ENCODE results near the gene ERF. TPM values are rescaled to one million over a fixed set of nuclear protein-coding genes. Genes with fewer than 3 reads are reported as not detected.

Gene ERF
- total and polyA plus RNA-seq, 2 of the 4 experiments (the other 2 are of a cell fraction): 5.2 to 32.4 TPM

- 3% methylated on average over 26 of the region's 45 CpGs; no CpG with 5 or more reads in 1 of the 2 experiments for WGBS, 2 experiments (ENCODE audit: extremely low coverage in 2 of 2, insufficient read length in 1 of 2)
- Histone ChIP-seq H3K18ac (ENCODE audit: low read depth, low read length) (peak overlapping the region; percentile 90), H3K9me3 (ENCODE audit: control insufficient read depth, insufficient read depth, low read length) (no peaks in the 10 kb centered on the region), H3K56ac (ENCODE audit: extremely low read depth, insufficient read depth, low read length) (peak overlapping the region; percentile 80), H3K9me1 (ENCODE audit: insufficient read depth, low read length) (peaks cover 4% of the 10 kb centered on the region; the same call in 1 of the 2 replicates), H4K20me1 (ENCODE audit: insufficient read depth, low read length) (peaks cover 17% of the 10 kb centered on the region), H3K14ac (replicated peaks; ENCODE audit: low read depth, low read length) (peak overlapping the region; percentile 97), H3K27ac (ENCODE audit: insufficient read depth, low read length) (peak overlapping the region; percentile 89), H3K4me3 (ENCODE audit: insufficient read depth, low read depth, low read length) (peak overlapping the region; percentile 55), H4K5ac (ENCODE audit: low read depth, low read length) (peak overlapping the region; percentile 95), H4K8ac (ENCODE audit: low read depth in 2 of 2, low read length in 2 of 2) (peak overlapping the region; percentile 68 to 98), H3K36me3 (ENCODE audit: control insufficient read depth, insufficient read depth, low read length) (peaks cover 13% of the 10 kb centered on the region), H3K9ac (ENCODE audit: low read depth, low read length) (peak overlapping the region; percentile 70), H3K4me1 (ENCODE audit: control insufficient read depth, insufficient read depth, low read length) (peaks cover 8% of the 10 kb centered on the region), H2AK5ac (ENCODE audit: low read depth, low read length) (peak overlapping the region; percentile 80), H3K4ac (ENCODE audit: low read depth, low read length) (peak overlapping the region; percentile 96), H2BK20ac (ENCODE audit: low read depth, low read length) (peak overlapping the region; percentile 75; the same call in 1 of the 2 replicates), H3K23ac (ENCODE audit: low read depth, low read length) (peak overlapping the region; percentile 96), H2BK120ac (ENCODE audit: low read depth, low read length) (peak overlapping the region; percentile 94), H2AK9ac (replicated peaks; ENCODE audit: low read depth, low read length, poor library complexity) (peak overlapping the region; percentile 90), H2BK5ac (ENCODE audit: low read depth, low read length, poor library complexity, severe bottlenecking) (peak overlapping the region; percentile 91), H4K91ac (ENCODE audit: insufficient read depth, low read depth, low read length) (peak overlapping the region; percentile 87), H3K27me3 (ENCODE audit: control insufficient read depth, insufficient read depth, low read length) (no peaks in the 10 kb centered on the region), H3K4me2 (ENCODE audit: low read depth, low read length) (peak overlapping the region; percentile 94), H3K79me1 (ENCODE audit: low read depth in 1 of 2, low read length in 2 of 2) (peaks cover 8 to 57% of the 10 kb centered on the region in 2 experiments), H2AFZ (replicated peaks; ENCODE audit: low read length, poor library complexity) (peak overlapping the region; percentile 92), H2BK15ac (ENCODE audit: low read depth, low read length) (peak overlapping the region; percentile 75; the same call in 1 of the 3 replicates)
- intact Hi-C loops (cut with micrococcal nuclease) (loop anchor here (5.0 kb wide), 1 partner anchor 137 kb away; no protein-coding TSS in a partner anchor), dilution Hi-C loops (cut with HindIII; ENCODE audit: low sequenced_read_pairs, unreplicated experiment) (no loop called here), in situ Hi-C loops (cut with MboI; ENCODE audit: low sequenced_read_pairs) (no loop called here)
- ChIA-PET CTCF (interaction anchor here (0.7 to 5.0 kb wide), 2 partner anchors 35 to 135 kb away, joined by 3 to 29 read pairs; no protein-coding TSS in a partner anchor), POLR2A (ENCODE audit: unreplicated experiment) (no interaction called here)
- ATAC-seq (ENCODE audit: low read depth): peak; percentile 38
- peak; percentile 93 for DNase-seq
- no TSS peak for BruUV-seq (replicated peaks)
- TF ChIP-seq ELK1 (IDR thresholded peaks at IDR 0.05; ENCODE audit: borderline replicate concordance, low read depth, low read length) (no peak), RCOR1 (IDR thresholded peaks at IDR 0.05; ENCODE audit: insufficient replicate concordance, low read length) (peak; percentile 73), USF2 (IDR thresholded peaks at IDR 0.05; ENCODE audit: low read depth, low read length) (peak; percentile 94), CTCF (conservative IDR thresholded peaks at IDR 0.05; ENCODE audit: low read depth, low read length) (peak; percentile 75), BHLHE40 (IDR thresholded peaks at IDR 0.05; ENCODE audit: low read depth, low read length) (no peak; the same call in 1 of the 2 replicates), FOS (IDR thresholded peaks at IDR 0.05; ENCODE audit: low read depth, low read length) (no peak; the same call in 1 of the 2 replicates), POLR2A (IDR thresholded peaks at IDR 0.05; ENCODE audit: low read depth, low read length) (0 out of 2 replicates have a peak, but pooled peaks have one; percentile 35), CEBPB (IDR thresholded peaks at IDR 0.05; ENCODE audit: low read depth, low read length) (no peak), RAD21 (IDR thresholded peaks at IDR 0.05; ENCODE audit: low read length) (peak; percentile 42; the same call in 1 of the 2 replicates), MXI1 (IDR thresholded peaks at IDR 0.05; ENCODE audit: borderline replicate concordance, low read depth, low read length) (peak; percentile 77; the same call in 1 of the 2 replicates), RFX5 (IDR thresholded peaks at IDR 0.05; ENCODE audit: low read depth, low read length) (no peak), NFE2L2 (IDR thresholded peaks at IDR 0.05; ENCODE audit: low read depth, low read length) (no peak), MAZ (IDR thresholded peaks at IDR 0.05; ENCODE audit: borderline replicate concordance, low read depth, low read length) (peak; percentile 74; the same call in 1 of the 2 replicates)
Measured at GRCh38 chr19:42244347-42245220, 10.3 kb downstream of the ERF start.
